Hematopoietic multipotent progenitor cell treated with erythropoietin and hydrocortisone succinate and interleukin-3 and kit ligand, for 17 days (in vitro differentiated cells): ENCODE measurements around the gene NDUFS6.
"Not testable (repeated sequence)": the region's sequence is repeated elsewhere in the genome, so short reads cannot be mapped to it uniquely, and the experiment has no call there.

Experiments used
- DNase-seq: peaks from one replicate; pipeline ENCODE4 v3.0.0-alpha.2; 2015; ENCODE audit warnings: low spot score

The NDUFS6 gene

DNA sequence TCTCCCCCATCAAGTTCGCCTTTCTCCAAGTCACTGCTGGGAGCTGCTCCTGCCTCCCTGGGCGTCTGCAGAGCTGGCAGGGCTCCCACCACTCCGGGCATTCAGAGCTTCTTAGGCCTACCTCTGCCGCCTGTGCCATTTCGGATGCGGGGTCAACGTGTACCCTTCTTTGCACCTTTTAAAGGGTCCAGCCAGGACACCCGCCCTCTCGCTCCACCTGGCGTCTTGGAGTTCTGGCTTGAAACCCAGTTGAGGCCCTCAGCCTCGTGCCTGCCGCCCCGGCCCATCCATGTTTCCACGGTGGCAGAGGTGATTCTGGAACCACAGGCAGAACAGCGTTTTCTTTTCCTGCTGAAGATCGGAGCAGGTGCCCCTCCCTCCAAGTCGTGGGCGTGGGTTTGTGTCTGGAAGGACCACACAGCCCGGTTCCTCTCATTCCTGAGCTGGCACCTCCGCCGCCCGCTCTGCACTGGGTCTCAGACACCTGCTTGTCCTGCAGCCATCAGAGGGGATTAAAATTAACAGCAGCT, 32.9 kb downstream of the NDUFS6 start:
- DNase-seq: no peak

DNA sequence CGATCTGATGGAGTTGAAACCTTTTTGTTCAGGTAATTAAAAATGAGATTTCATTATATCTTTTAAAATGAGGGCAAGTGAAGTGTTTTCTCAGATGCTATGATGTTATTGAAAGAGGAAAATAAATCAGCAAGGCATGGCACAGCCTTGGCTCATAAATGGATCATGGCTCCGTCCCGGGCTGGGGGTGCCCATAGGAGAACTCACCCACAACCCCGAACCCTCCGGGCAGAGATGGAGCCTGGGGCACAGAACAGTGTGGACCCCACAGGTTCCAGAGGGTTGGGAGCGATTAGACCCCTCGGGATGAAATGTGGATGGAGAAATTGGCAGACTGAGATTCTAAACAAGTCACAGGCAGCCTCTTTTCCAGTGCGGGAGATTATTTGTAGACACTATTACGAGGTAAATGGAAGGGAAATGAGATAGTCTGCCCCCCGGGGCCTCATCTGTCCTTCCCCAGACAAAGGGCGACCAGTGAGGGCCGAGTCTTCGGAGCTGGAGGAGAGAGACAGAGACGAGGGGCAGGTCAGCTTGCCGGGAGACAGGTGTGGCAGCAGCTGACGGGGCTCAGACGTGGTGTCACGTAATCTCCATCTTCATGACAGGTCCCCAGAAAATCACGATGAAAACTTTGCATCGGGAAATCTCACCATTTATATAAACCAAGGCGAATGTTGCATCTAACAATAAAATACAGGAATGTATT, 33.7 kb downstream of the NDUFS6 start:
- DNase-seq: no peak

GRCh38 chr5:1835431-1835830, 34.2 kb downstream of the NDUFS6 start:
- DNase-seq: no peak

GRCh38 chr5:1836176-1836890, 35.1 kb downstream of the NDUFS6 start:
- no peak for DNase-seq

GRCh38 chr5:1836891-1837880, 36.0 kb downstream of the NDUFS6 start:
- no peak for DNase-seq

- no peak for DNase-seq
Observed at GRCh38 chr5:1838013-1838412, 36.8 kb downstream of the NDUFS6 start.

GRCh38 chr5:1840071-1840547, 38.9 kb downstream of the NDUFS6 start:
- DNase-seq: no peak

DNA sequence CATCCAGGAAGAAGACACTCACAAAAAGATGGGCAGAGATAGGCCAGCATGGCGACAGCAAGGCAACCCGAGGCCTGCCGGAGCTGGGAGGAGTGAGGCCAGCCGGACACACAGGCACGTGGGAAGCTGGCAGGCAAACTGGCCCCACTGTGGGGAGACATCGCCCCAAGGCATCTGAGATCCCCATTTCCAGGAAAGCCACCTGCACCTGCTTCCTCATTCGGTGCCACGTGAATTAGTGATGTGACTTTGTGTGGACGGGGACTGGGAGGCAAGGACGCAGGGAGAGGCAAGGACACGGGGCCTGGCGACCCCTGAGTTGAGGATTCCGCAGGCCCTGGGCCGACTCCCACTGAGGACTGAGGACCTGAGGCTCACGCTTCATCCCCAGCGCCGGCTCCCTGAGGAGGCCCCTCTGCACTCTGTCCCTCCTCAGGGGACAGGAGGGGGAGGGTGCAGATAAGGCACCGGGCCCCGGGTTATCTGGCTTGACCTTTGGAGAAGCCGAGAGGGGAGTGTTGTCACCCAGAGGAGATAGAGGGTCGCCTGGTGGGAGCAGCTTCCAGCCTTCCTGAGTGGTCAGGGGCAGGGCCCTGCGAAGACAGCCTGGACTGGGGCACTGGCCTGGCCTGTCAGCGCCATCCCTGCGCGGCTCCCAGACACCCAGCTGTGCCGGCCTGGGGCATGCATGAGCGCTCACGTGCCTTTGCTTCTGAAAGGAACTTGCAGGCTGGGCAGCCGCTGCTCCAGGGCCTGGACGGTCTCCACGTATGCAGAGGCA, 39.7 kb downstream of the NDUFS6 start:
- no peak for DNase-seq

DNA sequence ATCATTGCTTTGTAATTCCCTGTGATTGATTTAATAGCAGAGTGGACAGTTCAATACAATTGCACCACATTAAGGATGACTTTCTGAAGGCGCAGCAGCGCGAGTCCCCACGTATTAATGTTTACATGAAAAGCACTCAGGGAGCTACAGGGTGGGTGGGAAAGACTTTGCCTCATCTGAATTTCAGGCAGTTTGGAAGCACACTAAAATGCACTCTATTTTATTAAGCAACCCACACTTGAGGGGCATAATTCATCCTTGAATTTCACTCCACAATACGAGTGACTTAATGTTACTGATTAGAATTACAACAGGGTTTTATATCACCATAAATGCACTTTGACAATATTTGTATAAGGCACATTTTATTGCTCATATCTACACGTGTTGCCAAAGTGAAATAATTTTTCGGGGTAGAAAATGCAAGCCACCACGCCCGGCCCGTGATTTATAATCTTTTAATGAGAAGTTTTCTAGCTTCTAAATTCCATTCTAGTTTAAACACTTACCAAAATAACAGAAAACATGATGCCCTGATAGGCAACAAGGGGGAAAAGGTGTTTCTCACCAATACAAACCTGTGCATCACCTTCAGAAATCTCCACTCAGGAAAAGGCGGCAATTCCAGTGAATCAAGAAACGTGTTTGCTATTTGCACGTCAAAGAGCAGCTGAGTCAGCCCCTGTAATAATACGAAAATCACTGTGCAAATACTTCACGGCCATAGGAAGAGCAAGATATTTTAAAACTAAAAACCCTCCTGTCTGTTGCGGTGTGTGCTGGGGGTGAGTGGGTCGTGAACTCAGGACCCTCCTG, 41.0 kb downstream of the NDUFS6 start:
- DNase-seq: no peak

GRCh38 chr5:1843761-1844160, 42.6 kb downstream of the NDUFS6 start:
- not testable (repeated sequence) for DNase-seq

DNA sequence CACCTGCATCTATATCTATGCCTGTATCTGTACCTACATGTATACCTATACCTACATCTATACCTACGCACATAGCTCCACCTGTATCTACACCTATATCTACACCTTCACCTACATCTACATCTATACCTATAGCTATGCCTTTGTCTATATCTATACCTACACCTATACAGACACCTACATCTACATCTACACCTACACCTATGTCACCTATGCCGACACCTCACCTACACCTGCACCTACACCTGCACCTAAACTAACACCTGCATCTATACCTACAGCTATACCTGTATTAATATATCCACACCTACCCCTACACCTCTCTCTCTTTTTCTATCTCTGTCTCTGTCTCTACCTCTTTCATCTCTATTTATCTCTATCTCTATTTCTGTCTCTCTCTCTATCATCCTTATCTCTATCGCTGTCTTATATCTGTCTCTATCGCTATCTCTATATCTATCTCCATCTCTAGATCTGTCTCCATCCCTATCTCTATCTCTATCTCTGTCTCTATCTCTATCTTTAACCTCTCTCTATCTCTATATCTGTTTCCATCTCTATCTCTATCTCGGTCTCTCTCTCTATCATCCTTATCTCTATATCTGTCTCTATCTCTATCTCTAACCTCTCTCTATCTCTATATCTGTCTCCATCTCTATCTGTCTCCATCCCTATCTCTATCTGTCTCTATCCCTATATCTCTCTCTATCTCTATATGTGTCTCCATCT, 43.7 kb downstream of the NDUFS6 start:
- no peak for DNase-seq

- DNase-seq: no peak
Observed at GRCh38 chr5:1845696-1846095, 44.5 kb downstream of the NDUFS6 start.

GRCh38 chr5:1846583-1846982, 45.4 kb downstream of the NDUFS6 start:
- no peak for DNase-seq

DNA sequence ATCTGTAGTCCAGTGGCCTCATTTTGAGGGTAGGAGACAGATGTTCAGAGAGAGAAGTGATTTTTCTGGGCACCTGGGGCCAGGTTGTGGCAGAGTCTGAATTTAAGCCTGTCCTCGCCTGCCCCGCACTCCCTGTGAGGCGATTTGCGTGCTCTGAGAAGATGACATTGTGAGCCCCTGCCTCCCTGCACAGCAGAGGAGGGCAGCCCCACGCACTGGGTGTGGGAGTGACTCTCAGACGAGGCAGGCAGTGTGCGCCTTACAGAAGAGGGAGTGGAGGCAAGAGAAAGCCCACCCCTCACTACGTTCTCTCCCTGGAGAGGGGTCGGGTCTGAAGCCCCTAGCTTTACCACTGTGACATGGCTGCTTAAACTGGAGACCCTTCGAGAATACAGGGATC, 45.8 kb downstream of the NDUFS6 start:
- no peak for DNase-seq

- DNase-seq: no peak
Observed at GRCh38 chr5:1847611-1848010, 46.4 kb downstream of the NDUFS6 start.

DNA sequence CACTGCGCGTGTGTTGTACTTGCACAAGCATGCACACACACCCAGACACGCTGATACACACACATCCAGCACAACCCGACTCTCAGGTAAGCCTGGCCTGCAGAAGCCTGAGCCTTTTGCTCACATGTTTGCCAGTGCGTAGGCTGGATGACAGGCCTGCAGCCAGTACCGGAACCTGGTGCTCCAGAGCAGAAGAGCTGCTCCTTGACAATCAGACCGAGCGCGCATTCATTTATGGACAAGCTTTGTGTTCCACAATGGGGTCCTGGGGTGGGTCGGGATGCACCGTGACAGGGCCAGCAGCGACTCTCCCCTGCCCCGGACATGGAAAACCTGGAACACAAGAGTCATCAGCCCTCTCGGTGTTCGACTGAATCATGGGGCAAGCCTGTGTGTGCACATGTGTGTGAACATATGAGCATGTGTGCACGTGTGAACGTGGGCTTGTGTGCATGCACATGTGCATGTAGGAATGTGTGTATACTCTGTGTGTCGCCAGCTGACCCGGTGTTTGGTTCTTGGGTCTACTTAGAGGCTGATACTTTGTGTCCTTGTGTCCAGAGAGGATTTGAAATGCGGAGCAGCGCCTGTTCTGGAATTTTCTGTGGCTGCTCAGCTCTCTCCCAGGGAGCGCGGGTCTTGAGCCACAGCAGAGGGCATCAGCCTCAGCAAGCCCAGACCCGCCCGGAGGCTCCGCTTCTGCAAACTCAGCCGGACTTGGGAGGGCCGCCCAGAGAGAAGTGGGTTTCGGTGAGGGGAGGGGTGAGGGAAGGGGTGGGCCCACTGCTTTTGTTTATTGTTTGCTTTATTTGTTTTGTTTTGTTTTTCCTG, 49.3 kb downstream of the NDUFS6 start:
- no peak for DNase-seq

DNA sequence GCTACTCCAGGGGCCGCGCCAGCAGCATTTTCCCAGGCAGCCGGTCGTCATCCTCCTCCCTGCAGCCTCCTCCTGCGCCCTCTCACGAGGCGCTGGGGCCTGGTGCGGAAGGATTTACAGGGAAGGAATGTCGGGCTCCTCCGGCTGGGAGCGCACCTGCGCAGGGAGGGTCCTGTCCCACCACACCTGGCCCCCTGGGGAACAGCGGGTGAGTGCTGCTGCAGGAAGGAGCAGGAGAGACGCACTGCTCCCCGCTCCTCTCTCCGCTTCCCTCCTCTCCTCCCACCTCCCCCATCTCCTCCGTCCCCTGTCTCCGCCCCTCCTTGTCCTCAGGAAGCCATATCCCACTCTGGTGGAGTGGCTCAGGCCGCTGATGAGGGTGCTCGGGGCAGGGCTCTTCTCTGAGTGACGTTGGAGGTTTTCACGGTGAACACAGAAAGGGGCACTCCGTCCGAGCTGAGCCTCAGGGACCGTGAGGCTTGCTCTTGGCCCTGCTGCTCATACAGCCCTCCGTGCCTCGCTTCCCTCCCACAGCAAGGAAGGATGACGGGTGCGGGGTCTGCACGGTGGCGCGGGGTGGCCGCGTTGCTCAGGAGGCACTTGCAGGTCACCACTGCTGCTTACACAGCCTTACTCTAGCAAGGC, 50.2 kb downstream of the NDUFS6 start:
- no peak for DNase-seq

DNA sequence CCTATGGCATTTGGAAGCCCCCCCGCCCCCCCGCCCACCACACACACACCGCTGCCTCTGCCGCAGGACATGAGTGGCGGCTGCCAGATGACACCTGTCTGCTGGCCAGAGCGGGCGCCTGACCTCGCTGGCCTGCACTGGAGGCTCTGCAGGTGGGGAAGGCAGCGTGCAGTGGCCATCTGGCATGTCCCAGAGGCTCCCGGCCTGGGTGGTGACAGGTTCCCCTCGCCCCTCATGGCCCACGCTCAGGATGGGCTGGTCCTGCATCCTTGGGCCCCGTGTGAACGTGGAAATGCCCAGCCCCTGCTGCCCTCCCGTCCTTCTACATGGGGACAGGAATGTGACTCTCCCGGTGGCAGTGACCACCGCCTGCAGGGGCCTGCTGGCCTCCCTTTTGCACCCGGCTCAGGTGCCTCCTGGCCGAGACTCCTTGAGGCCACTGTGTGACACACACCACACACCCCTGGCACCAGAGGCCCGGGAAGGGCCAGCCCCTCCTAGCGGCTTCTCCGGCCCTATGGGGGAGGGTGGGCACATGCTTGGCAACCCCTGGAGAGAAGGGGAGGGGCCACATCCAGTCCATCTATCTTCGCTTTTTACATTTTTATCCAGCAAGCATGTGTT, 51.2 kb downstream of the NDUFS6 start:
- no peak for DNase-seq
